ENCODE measurements around the gene HBP1. TPM values are rescaled to one million over a fixed set of nuclear protein-coding genes. Genes with fewer than 3 reads are reported as not detected.
A peak's percentile ranks its signal among the peaks of the same experiment; 100 is the strongest.

The HBP1 gene
- total and polyA plus RNA-seq, 2 of the 4 experiments (the other 2 are of a cell fraction), result 27.1 to 69.9 TPM

DNA sequence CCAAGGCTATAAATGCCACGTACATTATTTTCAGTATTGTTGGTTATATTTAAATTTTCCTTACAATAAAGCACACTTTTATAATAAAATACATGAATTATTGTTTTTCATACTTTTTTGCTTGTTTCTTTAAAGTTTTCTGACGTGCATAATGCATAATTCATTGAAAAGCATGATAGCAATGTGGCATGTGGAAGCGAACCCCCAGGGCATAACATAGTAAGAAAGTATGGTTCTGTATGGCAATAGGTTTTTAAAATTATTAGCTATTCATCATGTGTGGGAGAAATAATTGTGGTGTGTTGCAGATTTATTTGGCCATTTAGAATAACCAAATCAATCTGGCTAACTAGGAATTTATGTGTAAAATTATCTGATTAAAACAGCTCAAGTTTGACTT lies 7.4 kb upstream of the HBP1 start:
- no peak for ATAC-seq (ENCODE audit: low read depth)
- H4K20me1 ChIP-seq (ENCODE audit: insufficient read depth, low read length), result no peaks in the 10 kb centered on the region
- no peak overlapping the region for H3K18ac ChIP-seq (ENCODE audit: low read depth, low read length)
- no peak overlapping the region for H3K14ac ChIP-seq (replicated peaks; ENCODE audit: low read depth, low read length)
- TF ChIP-seq CHD1 (IDR thresholded peaks at IDR 0.05; ENCODE audit: low read depth, low read length), result no peak
- no peak for TF ChIP-seq POLR2A (IDR thresholded peaks at IDR 0.05; ENCODE audit: low read depth, low read length)
- TF ChIP-seq SMC3 (IDR thresholded peaks at IDR 0.05; ENCODE audit: low read depth, low read length), result no peak
- no peak for TF ChIP-seq MXI1 (IDR thresholded peaks at IDR 0.05; ENCODE audit: borderline replicate concordance, low read depth, low read length)
- TF ChIP-seq CEBPB (IDR thresholded peaks at IDR 0.05; ENCODE audit: low read depth, low read length), result no peak
- TF ChIP-seq NFE2L2 (IDR thresholded peaks at IDR 0.05; ENCODE audit: low read depth, low read length), result no peak
- WGBS, 2 experiments (ENCODE audit: extremely low coverage in 2 of 2, insufficient read length in 1 of 2), result 100% methylated on average over 1 of the region's 3 CpGs; no CpG with 5 or more reads in 1 of the 2 experiments
- no peak overlapping the region for H3K4me2 ChIP-seq (ENCODE audit: low read depth, low read length)
- CTCF ChIA-PET, result no interaction called here
- intact Hi-C loops (cut with micrococcal nuclease) (no loop called here), in situ Hi-C loops (cut with MboI; ENCODE audit: low sequenced_read_pairs) (no loop called here), dilution Hi-C loops (cut with HindIII; ENCODE audit: low sequenced_read_pairs, unreplicated experiment) (no loop called here)
- H3K79me1 ChIP-seq (ENCODE audit: low read depth in 1 of 2, low read length in 2 of 2), result no peaks in the 10 kb centered on the region
- H2AK9ac ChIP-seq (replicated peaks; ENCODE audit: low read depth, low read length, poor library complexity), result no peak overlapping the region
- POLR2A ChIA-PET (ENCODE audit: unreplicated experiment), result no interaction called here
- no peak overlapping the region for H4K5ac ChIP-seq (ENCODE audit: low read depth, low read length)
- H2BK20ac ChIP-seq (ENCODE audit: low read depth, low read length), result no peak overlapping the region
- H3K27ac ChIP-seq (ENCODE audit: insufficient read depth, low read length), result peak overlapping the region; percentile 52; the same call in 1 of the 2 replicates
- no peak overlapping the region for H2AK5ac ChIP-seq (ENCODE audit: low read depth, low read length)
- no peak overlapping the region for H2BK120ac ChIP-seq (ENCODE audit: low read depth, low read length)
- DNase-seq, result no peak
- H4K91ac ChIP-seq (ENCODE audit: insufficient read depth, low read depth, low read length), result no peak overlapping the region
- no peak overlapping the region for H3K9ac ChIP-seq (ENCODE audit: low read depth, low read length)
- H3K36me3 ChIP-seq (ENCODE audit: control insufficient read depth, insufficient read depth, low read length), result no peaks in the 10 kb centered on the region
- no peak overlapping the region for H4K8ac ChIP-seq (ENCODE audit: low read depth in 2 of 2, low read length in 2 of 2)
- no peaks in the 10 kb centered on the region for H3K4me1 ChIP-seq (ENCODE audit: control insufficient read depth, insufficient read depth, low read length)
- no peaks in the 10 kb centered on the region for H3K27me3 ChIP-seq (ENCODE audit: control insufficient read depth, insufficient read depth, low read length)
- no peak overlapping the region for H3K23ac ChIP-seq (ENCODE audit: low read depth, low read length)
- no peak overlapping the region for H2AFZ ChIP-seq (replicated peaks; ENCODE audit: low read length, poor library complexity)
- H2BK5ac ChIP-seq (ENCODE audit: low read depth, low read length, poor library complexity, severe bottlenecking), result peak overlapping the region; percentile 39
- H3K4ac ChIP-seq (ENCODE audit: low read depth, low read length), result no peak overlapping the region
- H3K4me3 ChIP-seq (ENCODE audit: insufficient read depth, low read depth, low read length), result no peak overlapping the region
- H3K9me3 ChIP-seq (ENCODE audit: control insufficient read depth, insufficient read depth, low read length), result no peaks in the 10 kb centered on the region
- no peaks in the 10 kb centered on the region for H3K9me1 ChIP-seq (ENCODE audit: insufficient read depth, low read length)
- BruUV-seq (replicated peaks), result no TSS peak
- no peak overlapping the region for H2BK15ac ChIP-seq (ENCODE audit: low read depth, low read length)
- H3K56ac ChIP-seq (ENCODE audit: extremely low read depth, insufficient read depth, low read length), result no peak overlapping the region

Measured in IMR-90 (cell line).